GM08714 (cell line): ENCODE measurements around the gene CFAP299.
"Not testable (repeated sequence)": the region's sequence is repeated elsewhere in the genome, so short reads cannot be mapped to it uniquely, and the experiment has no call there.

Experiments used
- H3K4me3 ChIP-seq: fragments of 200-500 bp; sonication (Bioruptor generic); 2 replicates; pipeline ENCODE4 v1.5.1; 2014; ENCODE audit warnings: mild to moderate bottlenecking, low read length, inconsistent platforms
- ZNF274 ChIP-seq: IDR thresholded peaks from 2 replicates; pipeline ENCODE4 v1.6.1; 2012; ENCODE audit warnings: mild to moderate bottlenecking, low read depth, low read length

Gene CFAP299

DNA sequence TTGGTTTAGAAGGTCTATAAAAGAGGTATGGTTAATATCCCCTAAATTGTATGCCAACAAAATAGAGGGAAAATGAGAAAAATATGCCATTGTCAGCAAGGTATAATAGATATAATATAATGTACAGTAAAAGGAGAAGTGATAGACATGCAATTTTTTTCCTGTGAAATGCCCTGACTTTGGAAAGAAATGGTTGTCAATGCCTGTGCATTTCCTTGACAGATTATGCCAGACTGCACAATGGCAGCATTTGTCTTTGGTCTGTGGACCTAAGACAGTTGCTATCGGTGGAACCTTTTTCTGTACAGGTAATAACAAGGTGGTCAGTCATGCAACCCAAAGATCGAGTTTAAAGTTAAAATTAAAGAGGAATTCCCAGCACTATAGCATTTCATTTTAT, 301.7 kb downstream of the CFAP299 start:
- H3K4me3 ChIP-seq, result no peak overlapping the region
- no peak for TF ChIP-seq ZNF274

DNA sequence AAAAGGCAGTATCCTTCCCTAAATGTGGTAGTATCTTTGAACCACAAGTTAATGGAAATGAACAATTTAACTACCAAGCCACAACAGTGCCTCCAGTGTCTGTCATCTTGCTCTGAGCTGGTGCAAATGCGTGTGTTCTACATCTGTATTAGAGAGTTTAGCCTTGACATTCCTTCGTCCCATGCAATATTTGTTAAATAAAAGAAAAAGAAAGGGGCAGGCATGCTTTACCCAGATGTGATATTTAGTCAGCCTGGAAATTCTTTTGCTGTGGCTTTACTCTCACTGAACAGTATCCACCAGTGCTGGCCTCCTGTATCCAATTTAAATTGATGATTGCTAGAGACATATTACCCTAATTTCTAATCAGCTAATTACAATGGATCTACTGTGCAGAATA, 310.5 kb downstream of the CFAP299 start:
- no peak for TF ChIP-seq ZNF274
- H3K4me3 ChIP-seq, result no peak overlapping the region

DNA sequence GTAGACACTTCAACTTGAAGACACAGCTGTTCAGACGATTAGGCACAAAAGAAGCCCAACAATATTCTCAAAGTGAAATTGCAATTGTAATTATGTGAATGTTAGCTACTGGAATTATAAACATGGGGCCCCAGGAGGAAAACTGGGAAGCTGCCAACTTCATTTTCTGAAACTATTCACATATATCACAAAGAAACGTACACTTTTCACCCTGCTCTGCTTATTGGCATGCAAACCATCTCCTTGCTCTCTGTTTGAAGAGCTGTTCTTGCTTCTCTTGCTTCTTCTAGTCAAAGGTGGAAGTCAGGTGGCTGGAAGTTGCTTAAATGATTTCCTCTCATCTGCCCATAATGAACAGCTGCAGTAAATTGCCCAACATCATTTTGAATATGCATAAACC, 320.1 kb downstream of the CFAP299 start:
- H3K4me3 ChIP-seq, result no peak overlapping the region
- no peak for TF ChIP-seq ZNF274

DNA sequence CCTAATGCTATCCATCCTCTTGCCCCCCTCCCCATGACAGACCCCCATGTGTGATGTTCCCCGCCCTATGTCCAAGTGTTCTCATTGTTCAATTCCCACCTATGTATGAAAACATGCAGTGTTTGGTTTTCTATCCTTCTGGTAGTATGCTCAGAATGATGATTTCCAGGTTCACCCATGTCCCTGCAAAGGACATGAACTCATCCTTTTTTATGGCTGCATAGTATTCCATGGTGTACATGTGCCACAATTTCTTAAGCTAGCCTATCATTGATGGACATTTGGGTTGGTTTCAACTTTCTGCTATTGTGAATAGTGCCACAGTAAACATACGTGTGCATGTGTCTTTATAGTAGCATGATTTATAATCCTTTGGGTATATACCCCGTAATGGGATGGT, 334.6 kb downstream of the CFAP299 start:
- H3K4me3 ChIP-seq, result not testable (repeated sequence)

DNA sequence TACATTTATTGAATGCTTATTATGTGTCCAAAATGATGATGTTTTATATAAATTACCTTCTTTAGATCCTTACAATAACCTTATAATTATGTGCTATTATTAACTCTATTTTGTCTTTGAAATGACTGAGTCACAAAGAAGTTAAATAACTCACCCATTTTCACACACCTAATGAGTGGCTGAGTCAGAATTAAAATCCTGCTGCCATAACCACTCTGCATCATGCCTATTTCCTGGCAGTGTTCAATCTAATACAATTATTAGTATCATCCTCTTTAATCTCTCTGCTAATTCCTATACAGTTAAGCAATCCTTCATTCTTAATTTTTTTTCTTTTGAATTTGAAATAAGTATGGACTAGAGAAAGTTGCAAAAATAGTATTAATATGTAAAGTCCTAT, 342.9 kb downstream of the CFAP299 start:
- TF ChIP-seq ZNF274, result no peak

DNA sequence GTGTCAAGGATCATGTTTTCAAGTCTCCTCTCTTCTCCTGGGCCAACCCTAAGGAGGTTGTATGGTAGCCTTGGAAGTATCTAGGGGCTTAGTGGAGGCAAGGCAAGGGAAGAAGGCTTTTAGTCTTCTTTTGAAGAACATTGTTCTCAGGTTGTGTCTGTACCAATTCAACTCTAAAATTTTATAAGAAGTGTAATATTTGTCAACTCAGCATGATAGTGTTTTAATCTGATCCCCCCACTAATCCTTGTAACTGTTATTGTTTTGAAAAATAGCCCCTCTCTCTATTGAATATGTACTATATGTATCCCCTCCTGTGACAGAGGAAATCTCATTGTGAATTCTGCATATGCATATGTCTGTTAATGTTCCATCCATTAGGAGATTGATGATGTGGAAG, 345.4 kb downstream of the CFAP299 start:
- H3K4me3 ChIP-seq, result no peak overlapping the region
- TF ChIP-seq ZNF274, result no peak

More for the DNA sequence above, 342.9 kb downstream of the CFAP299 start:
- no peak overlapping the region for H3K4me3 ChIP-seq

DNA sequence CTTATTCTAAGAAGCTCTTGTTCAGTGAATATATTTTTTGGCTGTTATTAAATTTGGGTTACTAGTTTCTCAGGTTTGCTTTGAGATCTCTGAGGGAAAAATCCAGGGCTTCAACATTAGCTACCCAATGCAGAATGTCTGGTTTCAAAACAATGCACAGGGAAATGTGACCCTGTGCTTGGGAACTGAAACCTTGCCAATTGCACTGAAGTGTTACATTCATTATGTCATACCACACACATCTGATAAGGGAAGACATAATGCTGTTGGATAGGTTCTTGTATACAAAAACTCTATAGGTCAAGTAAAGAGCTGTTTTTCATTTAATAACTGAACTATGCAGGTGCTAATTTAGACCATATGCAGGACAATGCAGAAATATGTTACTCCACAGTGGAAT, 349.7 kb downstream of the CFAP299 start:
- TF ChIP-seq ZNF274, result no peak
- no peak overlapping the region for H3K4me3 ChIP-seq

DNA sequence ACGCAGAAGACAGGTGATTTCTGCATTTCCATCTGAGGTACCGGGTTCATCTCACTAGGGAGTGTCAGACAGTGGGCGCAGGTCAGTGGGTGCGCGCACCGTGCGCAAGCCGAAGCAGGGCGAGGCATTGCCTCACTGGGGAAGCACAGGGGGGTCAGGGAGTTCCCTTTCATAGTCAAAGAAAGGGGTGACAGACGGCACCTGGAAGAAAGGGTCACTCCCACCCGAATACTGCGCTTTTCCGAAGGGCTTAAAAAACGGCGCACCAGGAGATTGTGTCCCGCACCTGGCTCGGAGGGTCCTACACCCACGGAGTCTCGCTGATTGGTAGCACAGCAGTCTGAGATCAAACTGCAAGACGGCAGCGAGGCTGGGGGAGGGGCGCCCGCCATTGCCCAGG, 352.2 kb downstream of the CFAP299 start:
- not testable (repeated sequence) for H3K4me3 ChIP-seq

DNA sequence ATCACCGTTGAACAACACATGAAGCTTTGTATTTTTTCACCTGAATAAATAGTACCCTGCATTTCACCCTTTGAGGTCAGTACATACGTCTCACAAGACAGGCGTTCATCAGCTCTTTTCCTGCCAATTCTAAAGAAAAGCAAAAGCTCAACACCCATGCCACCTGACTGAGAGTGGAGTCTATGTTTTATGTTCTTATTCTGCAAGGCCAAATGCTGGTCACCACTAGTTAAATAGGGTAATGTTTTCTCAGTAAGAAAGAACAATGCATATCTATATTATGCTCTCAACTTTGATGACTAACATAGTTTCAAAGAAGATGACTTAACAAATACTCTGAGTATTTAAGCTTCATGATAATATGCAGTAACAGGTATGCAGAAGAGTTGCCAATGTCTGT, 358.6 kb downstream of the CFAP299 start:
- no peak overlapping the region for H3K4me3 ChIP-seq
- TF ChIP-seq ZNF274, result no peak

DNA sequence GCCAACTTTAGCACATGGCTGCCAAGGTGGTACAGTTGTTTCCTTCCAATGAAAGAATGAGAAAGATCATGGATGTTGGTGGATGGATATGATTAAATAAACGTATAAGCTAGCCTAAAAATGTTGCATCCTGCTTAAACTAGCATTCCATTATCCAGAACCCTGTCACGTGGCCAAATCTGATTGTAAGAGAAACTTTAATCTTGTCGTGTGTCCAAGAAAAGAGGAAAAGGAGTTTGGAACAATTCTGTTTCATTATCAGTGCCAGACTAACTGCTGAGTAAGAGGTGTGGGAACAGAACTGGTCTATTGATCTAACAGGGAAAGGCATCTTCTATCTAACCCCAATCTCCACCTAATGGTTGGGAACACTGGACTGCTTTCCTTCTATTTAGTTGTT, 369.8 kb downstream of the CFAP299 start:
- no peak for TF ChIP-seq ZNF274
- no peak overlapping the region for H3K4me3 ChIP-seq

DNA sequence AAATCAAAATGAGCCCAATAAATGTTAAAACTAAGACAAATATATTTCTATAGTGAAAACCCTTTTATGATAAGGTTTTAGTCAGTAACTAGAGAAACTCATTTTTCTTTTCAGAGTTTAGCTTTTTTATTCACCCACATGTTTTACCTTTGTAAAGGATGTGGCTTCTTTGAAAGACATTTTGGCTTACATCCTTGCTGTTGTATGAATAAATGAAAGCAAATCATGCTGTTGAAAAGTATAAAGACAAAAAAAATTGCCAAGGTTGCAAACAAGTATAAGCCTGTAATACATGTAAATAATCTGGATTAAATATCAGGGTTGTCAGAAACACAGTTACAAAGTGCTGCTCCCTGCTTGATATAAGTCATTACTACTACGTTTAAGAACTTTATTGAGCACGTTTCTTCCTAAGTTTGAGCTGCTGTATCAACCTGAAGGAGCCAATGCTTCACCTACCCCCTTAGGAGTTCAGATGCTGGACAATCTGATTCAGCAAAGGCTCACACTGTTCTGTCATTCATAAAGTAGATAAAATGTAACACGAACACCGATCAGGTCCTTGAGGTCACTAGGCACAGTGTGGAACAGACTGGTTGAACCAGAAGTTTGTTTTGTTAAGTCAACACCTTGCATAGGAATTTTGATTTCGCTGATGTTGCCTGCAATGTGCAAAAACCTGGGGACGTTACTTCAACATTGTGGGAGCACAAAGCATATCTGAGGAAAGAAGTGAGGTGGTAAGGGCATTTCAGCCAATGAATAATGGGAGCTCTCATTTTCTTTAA, 373.7 kb downstream of the CFAP299 start:
- no peak for TF ChIP-seq ZNF274
- H3K4me3 ChIP-seq, result no peak overlapping the region

DNA sequence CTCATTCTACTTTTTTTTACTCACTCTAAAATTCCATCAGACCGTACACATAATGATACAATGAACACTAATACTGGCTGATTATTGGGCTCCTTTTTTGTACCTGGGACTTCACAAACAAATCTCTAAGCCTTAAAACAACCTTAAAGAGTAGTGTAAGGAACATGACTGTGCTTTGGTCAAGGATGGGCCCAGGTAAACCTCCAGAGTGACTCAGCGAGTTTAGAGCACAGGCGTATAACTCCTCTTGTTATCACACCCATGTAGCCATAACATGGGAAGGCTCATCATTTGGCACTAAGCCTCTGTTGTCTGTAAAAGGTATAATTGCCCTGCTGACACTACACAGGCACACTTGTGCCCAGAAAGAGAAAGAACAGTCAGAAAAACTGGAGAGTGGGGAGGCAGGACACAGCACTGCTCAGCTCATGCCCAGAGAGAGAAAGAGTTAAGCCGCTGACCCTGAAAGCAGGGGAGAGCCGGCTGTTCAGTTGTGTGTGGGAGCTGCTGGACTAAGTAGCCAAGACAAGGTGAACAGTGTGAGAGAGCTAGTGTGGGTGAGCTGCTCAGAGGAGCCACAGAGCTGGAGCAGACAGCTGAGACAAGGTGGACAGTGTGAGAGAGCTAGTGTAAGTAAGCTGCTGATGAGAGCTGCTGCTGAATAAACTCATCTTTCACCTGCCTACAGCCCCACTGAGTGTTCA, 375.4 kb downstream of the CFAP299 start:
- no peak for TF ChIP-seq ZNF274
- no peak overlapping the region for H3K4me3 ChIP-seq

DNA sequence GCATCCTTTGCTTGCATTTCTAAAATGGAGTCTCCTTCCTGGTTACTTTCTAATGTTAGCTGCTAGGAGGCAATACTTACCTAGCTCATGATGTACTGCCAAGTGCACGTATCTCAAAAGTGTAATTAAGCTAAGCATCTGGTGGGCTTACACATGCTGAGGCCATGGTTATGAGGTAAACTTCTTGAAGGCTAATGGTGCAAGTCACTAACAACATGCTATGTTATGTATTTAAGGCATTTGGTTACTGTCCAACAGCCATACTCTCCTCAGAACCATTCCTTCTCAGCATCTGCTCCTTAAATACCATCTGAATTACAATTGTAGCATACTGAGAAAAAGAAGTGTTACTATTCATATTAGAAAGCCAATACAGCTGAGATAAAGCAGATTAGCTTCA, 376.4 kb downstream of the CFAP299 start:
- TF ChIP-seq ZNF274, result no peak
- no peak overlapping the region for H3K4me3 ChIP-seq

DNA sequence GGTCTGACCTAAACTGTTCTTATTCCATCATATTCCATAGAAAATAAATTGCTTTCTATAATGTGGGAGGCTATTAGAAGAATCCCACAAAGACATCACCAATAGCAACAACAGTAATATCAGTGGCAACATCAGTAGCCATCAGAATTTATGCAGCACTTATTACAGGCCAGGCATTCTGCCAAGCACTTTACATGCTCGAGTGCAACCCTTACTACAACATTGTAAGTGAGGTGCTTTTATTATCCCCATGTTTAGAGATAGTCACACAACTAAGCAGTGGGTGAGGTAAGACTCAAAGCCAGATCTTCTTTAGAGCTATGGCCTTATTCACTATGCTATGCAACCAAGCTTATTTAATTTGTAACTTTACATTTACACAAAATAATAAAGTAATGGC, 377.9 kb downstream of the CFAP299 start:
- no peak overlapping the region for H3K4me3 ChIP-seq
- TF ChIP-seq ZNF274, result no peak

DNA sequence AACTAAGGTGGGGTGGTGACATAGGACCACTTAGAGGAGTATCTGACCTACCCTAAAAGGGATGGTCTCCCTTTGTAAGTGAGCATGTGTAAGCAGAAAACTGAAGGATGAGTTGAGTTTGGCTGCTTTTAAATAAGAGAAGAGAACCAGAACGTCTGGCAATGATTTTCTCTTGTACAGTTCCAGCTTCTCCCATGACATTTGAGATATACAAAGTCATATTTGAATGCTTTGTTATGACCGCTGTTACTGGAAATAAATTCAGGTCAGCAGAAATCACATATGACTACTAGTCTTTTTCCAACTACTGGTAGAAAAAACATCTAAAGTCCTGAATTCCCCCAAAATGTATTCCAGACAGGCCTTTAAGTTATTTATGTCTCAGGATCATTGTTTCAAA, 381.7 kb downstream of the CFAP299 start:
- no peak overlapping the region for H3K4me3 ChIP-seq
- no peak for TF ChIP-seq ZNF274

DNA sequence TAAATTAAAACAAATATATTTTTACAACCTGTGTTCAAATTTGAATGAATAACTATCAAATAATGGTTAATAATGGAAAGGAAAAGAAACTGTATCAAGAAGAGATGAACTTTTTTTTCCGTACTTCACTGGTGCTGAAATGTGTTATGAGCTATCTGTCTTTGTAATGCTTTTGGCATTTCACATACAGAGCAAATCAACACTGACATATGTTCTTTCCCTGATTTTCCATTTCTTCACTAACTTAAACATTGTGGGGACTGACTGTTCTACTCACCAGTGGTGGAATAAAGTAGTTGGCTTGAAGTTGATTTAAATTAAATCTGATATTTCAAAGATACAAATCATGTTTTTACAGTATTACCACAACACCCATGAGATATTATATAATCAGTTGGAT, 390.9 kb downstream of the CFAP299 start:
- TF ChIP-seq ZNF274, result no peak
- no peak overlapping the region for H3K4me3 ChIP-seq

DNA sequence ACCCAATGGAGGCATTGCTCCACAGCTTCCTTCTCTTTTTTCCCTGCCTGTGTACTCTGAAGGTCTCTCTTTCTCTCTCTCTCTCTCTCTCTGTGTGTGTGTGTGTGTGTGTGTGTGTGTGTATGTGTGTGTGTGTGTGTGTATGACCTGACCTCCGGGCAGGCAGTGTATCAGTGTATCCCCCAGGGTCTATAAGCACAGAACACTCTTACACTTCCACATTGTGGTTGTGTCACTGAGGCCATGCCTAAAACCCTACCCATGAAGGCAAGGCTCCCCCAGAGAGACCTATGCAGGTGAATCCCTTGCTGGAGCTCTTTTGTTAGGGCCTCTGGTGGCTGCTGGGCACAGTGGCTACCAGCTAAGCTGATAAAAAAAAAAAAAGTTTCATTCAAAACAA, 394.6 kb downstream of the CFAP299 start:
- H3K4me3 ChIP-seq, result no peak overlapping the region
- TF ChIP-seq ZNF274, result no peak
